Measurements from ENCODE around the gene TRAF3. TPM values are rescaled to one million over a fixed set of nuclear protein-coding genes. Genes with fewer than 3 reads are reported as not detected.

TRAF3 gene
- total RNA-seq, 1 donor from 2014 or later = 25.9 TPM

GRCh38 chr14:102751088-102751487 is 26.2 kb upstream of the TRAF3 start:
- Histone ChIP-seq H3K4me1 (ENCODE audit: insufficient read depth, low read length) (no peaks in the 10 kb centered on the region), H3K9ac (ENCODE audit: low read length) (no peak overlapping the region), H3K27me3 (ENCODE audit: insufficient read depth, low read length) (no peaks in the 10 kb centered on the region), H3K79me2 (ENCODE audit: insufficient read depth, low read length) (no peaks in the 10 kb centered on the region), H3K27ac (ENCODE audit: low read depth, low read length) (no peak overlapping the region), H3K4me3 (ENCODE audit: insufficient read depth, low read depth, low read length) (no peak overlapping the region), H3K4me2 (ENCODE audit: low read length) (no peak overlapping the region), H2AFZ (ENCODE audit: low read depth, low read length) (no peak overlapping the region), H4K20me1 (ENCODE audit: insufficient read depth, low read length) (no peaks in the 10 kb centered on the region), H3K9me3 (ENCODE audit: insufficient read depth, low read depth, low read length) (no peaks in the 10 kb centered on the region), H3K36me3 (ENCODE audit: insufficient read depth, low read length) (no peaks in the 10 kb centered on the region)
- no peaks in the 10 kb centered on the region for H3K27me3 Mint-ChIP-seq (ENCODE audit: low read depth, unreplicated experiment)
- H3K9me3 Mint-ChIP-seq (ENCODE audit: unreplicated experiment) = peaks cover 4% of the 10 kb centered on the region
- H3K36me3 Mint-ChIP-seq (ENCODE audit: low read depth, unreplicated experiment) = peaks cover 24% of the 10 kb centered on the region
- H3K27ac Mint-ChIP-seq (ENCODE audit: unreplicated experiment) = no peak overlapping the region
- no peaks in the 10 kb centered on the region for H3K4me1 Mint-ChIP-seq (ENCODE audit: low read depth, unreplicated experiment)
- TF ChIP-seq CTCF (IDR thresholded peaks at IDR 0.05; ENCODE audit: insufficient read depth, low read depth, low read length) (no peak), EZH2 (IDR thresholded peaks at IDR 0.05; ENCODE audit: insufficient read depth, low read length) (no peak)
- no peak overlapping the region for H3K4me3 Mint-ChIP-seq (ENCODE audit: unreplicated experiment)
- DNase-seq (ENCODE audit: low read depth) = no peak
- no peak for FAIRE-seq

DNA sequence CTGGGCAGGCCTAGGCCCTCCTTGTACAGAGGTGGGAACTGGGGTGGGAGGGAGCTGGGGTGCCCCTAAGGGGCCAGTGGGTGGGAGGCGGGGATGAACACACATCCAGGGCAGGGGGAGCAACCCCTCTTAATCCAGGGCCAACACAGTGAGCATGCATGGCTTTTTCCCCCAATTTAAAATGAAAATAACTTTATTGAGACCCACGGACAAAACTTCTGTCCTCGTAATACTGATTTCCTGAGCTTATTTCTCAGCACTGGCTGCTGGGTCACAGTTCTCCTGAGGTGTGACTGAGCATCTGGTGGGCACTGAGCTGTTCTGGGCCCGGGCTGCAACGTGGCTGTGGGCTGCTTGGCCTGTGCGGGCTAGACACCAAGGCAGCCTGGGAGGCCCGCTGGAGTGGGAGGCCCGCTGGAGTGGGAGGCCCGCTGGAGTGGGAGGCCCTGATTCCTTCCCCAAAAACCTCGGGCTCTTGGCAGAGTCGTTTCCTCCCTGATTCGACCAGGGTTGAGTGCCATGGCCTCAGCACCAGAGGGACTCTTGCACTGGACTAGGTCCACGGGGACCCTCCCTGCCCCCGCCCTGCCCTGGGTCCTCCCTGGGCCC is 24.9 kb upstream of the TRAF3 start:
- H3K9ac ChIP-seq (ENCODE audit: low read length) = no peak overlapping the region
- no peaks in the 10 kb centered on the region for H3K4me1 ChIP-seq (ENCODE audit: insufficient read depth, low read length)
- H3K4me3 ChIP-seq (ENCODE audit: insufficient read depth, low read depth, low read length) = no peak overlapping the region
- peaks cover 4% of the 10 kb centered on the region for H3K9me3 Mint-ChIP-seq (ENCODE audit: unreplicated experiment)
- no peaks in the 10 kb centered on the region for H4K20me1 ChIP-seq (ENCODE audit: insufficient read depth, low read length)
- no peak overlapping the region for H2AFZ ChIP-seq (ENCODE audit: low read depth, low read length)
- no peak overlapping the region for H3K4me2 ChIP-seq (ENCODE audit: low read length)
- no peak for DNase-seq (ENCODE audit: low read depth)
- FAIRE-seq = no peak
- no peak overlapping the region for H3K27ac ChIP-seq (ENCODE audit: low read depth, low read length)
- H3K27me3 ChIP-seq (ENCODE audit: insufficient read depth, low read length) = no peaks in the 10 kb centered on the region
- no peaks in the 10 kb centered on the region for H3K4me1 Mint-ChIP-seq (ENCODE audit: low read depth, unreplicated experiment)
- TF ChIP-seq EZH2 (IDR thresholded peaks at IDR 0.05; ENCODE audit: insufficient read depth, low read length) (no peak), CTCF (IDR thresholded peaks at IDR 0.05; ENCODE audit: insufficient read depth, low read depth, low read length) (no peak)
- H3K36me3 Mint-ChIP-seq (ENCODE audit: low read depth, unreplicated experiment) = peaks cover 23% of the 10 kb centered on the region
- no peak overlapping the region for H3K4me3 Mint-ChIP-seq (ENCODE audit: unreplicated experiment)
- H3K27ac Mint-ChIP-seq (ENCODE audit: unreplicated experiment) = no peak overlapping the region
- no peaks in the 10 kb centered on the region for H3K9me3 ChIP-seq (ENCODE audit: insufficient read depth, low read depth, low read length)
- H3K79me2 ChIP-seq (ENCODE audit: insufficient read depth, low read length) = no peaks in the 10 kb centered on the region
- no peaks in the 10 kb centered on the region for H3K27me3 Mint-ChIP-seq (ENCODE audit: low read depth, unreplicated experiment)
- H3K36me3 ChIP-seq (ENCODE audit: insufficient read depth, low read length) = no peaks in the 10 kb centered on the region

All from astrocyte (in vitro differentiated cells and primary cell).